HFFc6 (cell line): Measurements from ENCODE around the gene S1PR3. TPM values are rescaled to one million over a fixed set of nuclear protein-coding genes. Genes with fewer than 3 reads are reported as not detected.

Experiments
- DNase-seq: peaks from one replicate; pipeline ENCODE4 v3.0.0-alpha.2; 2018
- H3K27ac Mint-ChIP-seq: 2 replicates; pipeline ENCODE4 v1.8.0; 2020; ENCODE audit warnings: mild to moderate bottlenecking, mixed read lengths
- H3K27me3 Mint-ChIP-seq: 2 replicates; pipeline ENCODE4 v1.8.0; 2021; ENCODE audit warnings: mild to moderate bottlenecking, moderate library complexity, mixed read lengths; ENCODE audit not compliant: insufficient read depth
- H3K36me3 Mint-ChIP-seq: 2 replicates; pipeline ENCODE4 v1.8.0; 2021; ENCODE audit warnings: low read depth, mixed read lengths
- H3K4me1 Mint-ChIP-seq: 2 replicates; pipeline ENCODE4 v1.8.0; 2020; ENCODE audit warnings: low read depth, mixed read lengths
- H3K4me3 Mint-ChIP-seq: 2 replicates; pipeline ENCODE4 v1.8.0; 2020; ENCODE audit warnings: mild to moderate bottlenecking, moderate library complexity, mixed read lengths
- H3K9me3 Mint-ChIP-seq: 2 replicates; pipeline ENCODE4 v1.8.0; 2020; ENCODE audit warnings: mild to moderate bottlenecking, mixed read lengths
- CTCF ChIP-seq: fragments of 200-600 bp; sonication (generic); IDR thresholded peaks from 2 replicates; pipeline ENCODE4 v1.5.0; 2021; ENCODE audit warnings: antibody characterized with exemption, mild to moderate bottlenecking
- total RNA-seq, 6 experiments: library from RNA; stranded (reverse); fragmentation: NEBNext Ultra II Directional; extraction: Animal tissue kit (Norgen Biotek cat#: 25700); gene quantifications; 2 replicates in 1 of 6; 3 replicates in 5 of 6; pipeline ENCODE4 v1.2.3, GENCODE V29; 2021

Gene S1PR3
- total RNA-seq, 6 experiments from 2014 or later = 15.1 to 27.7 (median 23.9) TPM

GRCh38 chr9:89051421-89052025 lies 60.3 kb downstream of the S1PR3 start:
- Mint-ChIP-seq H3K4me1 (peaks cover 11% of the 10 kb centered on the region), H3K36me3 (no peaks in the 10 kb centered on the region), H3K27ac (no peak overlapping the region), H3K4me3 (no peak overlapping the region), H3K9me3 (no peaks in the 10 kb centered on the region), H3K27me3 (no peaks in the 10 kb centered on the region; the same call in 1 of the 2 replicates)
- no peak for TF ChIP-seq CTCF
- DNase-seq = no peak

GRCh38 chr9:89052470-89053097 lies 61.3 kb downstream of the S1PR3 start:
- H3K9me3 Mint-ChIP-seq = no peaks in the 10 kb centered on the region
- H3K4me1 Mint-ChIP-seq = peaks cover 5% of the 10 kb centered on the region; the same call in 1 of the 2 replicates
- H3K36me3 Mint-ChIP-seq = no peaks in the 10 kb centered on the region
- TF ChIP-seq CTCF = no peak
- H3K27me3 Mint-ChIP-seq = no peaks in the 10 kb centered on the region; the same call in 1 of the 2 replicates
- H3K4me3 Mint-ChIP-seq = no peak overlapping the region
- no peak overlapping the region for H3K27ac Mint-ChIP-seq
- no peak for DNase-seq

GRCh38 chr9:89053301-89053700 lies 62.0 kb downstream of the S1PR3 start:
- peaks cover 5% of the 10 kb centered on the region; the same call in 1 of the 2 replicates for H3K4me1 Mint-ChIP-seq
- H3K4me3 Mint-ChIP-seq = no peak overlapping the region
- DNase-seq = no peak
- H3K9me3 Mint-ChIP-seq = no peaks in the 10 kb centered on the region
- H3K27me3 Mint-ChIP-seq = no peaks in the 10 kb centered on the region
- no peak overlapping the region for H3K27ac Mint-ChIP-seq
- TF ChIP-seq CTCF = no peak
- H3K36me3 Mint-ChIP-seq = no peaks in the 10 kb centered on the region

Other genes with a start within 250 kb of the S1PR3 start
- 1 to 10 TPM in 2 of 6 experiments, under 1 TPM in 4; 0.28 to 1.9 (median 0.42) TPM for gene SHC3, start 187.3 kb downstream of the S1PR3 start, total RNA-seq